ENCODE results near the gene KDM5A. TPM values are rescaled to one million over a fixed set of nuclear protein-coding genes. Genes with fewer than 3 reads are reported as not detected.

KDM5A gene
- polyA plus RNA-seq, 4 donors = 28.7 to 42.8 (median 40.8) TPM

DNA sequence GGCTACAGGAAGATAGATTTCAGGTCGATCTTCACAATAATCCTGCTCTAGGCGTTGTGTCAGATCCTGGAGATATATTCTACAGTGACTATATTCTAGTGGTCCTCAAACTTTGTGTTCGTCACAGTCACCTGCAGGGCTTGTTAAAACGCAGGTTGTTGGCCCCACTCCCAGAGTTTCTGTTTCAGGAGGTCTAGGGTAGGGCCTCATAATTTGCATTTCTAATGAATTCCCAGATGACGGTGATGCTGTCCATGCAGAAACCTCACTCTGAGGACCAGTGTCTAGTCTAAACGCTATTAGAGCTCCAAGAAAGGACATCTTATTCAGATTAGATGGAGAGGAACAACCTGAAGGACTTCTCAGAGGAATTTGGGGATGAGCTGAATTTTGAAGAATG lies 113.3 kb downstream of the KDM5A start:
- no peak for DNase-seq (ENCODE audit: low read depth in 4 of 4, low spot score in 3 of 4)

DNA sequence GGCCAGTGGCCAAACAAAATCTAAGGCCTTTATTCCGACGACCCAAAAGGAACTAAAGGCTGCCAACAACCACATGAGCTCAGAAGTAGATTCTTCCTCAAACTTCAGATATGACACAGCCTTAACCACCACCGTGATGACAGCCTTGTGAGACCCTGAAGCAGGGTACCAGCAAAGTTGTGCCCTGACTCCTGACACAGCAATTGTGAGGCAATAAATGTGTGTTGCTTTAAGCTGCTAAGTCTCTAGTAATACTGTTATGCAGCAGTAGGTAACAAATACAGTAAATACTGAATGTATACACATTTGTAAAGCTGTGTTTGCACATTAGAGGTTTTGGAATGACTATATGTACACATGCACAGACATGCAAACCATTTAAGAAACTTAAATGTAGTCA lies 115.7 kb downstream of the KDM5A start:
- no peak for DNase-seq (ENCODE audit: low read depth in 4 of 4, low spot score in 3 of 4)

DNA sequence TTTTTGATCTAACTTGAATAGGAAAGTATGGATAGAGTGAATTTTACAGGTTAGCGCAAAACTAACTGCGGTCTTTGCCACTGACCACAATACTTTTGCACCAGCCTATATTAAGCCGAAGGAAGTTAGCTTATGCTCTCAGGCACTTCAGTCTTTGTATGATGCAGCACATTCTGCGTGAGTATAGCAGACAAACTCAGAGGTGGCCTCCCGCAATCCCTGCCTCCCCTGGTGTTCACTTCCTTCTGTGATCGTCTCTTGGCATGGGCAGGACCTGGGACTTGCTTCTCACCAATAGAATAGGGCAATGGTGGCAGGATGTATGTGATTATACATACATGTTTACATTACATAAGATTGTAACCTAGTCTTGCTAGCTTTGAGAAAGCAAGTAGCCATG lies 116.2 kb downstream of the KDM5A start:
- DNase-seq (ENCODE audit: low read depth in 4 of 4, low spot score in 3 of 4) = no peak

DNA sequence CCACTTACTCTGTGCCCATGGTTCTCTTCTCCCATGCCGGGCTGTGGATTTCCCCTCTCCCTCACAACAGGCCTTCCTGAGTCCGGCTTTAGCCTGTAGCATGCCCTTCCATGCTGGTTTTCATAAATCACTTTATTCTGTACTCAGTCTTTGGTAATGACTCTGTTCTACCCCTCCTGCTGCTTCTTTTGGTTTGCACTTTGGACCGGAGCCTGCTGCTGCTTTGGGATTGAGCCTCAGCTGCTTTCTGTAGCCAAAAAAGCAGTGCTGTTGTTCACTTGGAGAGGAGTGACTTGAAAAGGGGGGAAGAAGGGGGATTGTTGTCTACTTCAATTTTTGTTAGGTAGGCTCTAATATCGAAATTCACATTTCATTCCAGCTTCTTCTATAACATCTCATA lies 118.0 kb downstream of the KDM5A start:
- no peak for DNase-seq (ENCODE audit: low read depth in 4 of 4, low spot score in 3 of 4)

DNA sequence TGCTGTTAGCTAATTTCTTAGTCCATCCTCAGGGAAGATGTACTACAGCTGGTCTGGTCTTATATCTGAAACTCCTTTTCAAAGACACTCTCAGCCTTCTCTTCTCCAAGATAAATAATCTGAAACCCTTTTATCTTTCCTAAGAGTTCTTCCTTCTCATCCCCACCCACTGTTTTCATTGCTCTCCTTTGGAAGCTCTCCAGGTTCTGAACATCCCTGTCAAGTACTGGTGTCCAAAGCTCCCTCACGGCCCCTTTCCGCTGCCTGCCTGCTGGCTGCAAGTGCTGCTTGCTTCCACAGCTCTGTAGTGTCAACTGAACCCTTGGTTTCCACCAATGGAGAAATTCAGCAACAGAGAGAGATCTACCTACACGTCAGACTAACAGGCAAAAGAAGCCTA lies 119.9 kb downstream of the KDM5A start:
- DNase-seq (ENCODE audit: low read depth in 4 of 4, low spot score in 3 of 4) = no peak

DNA sequence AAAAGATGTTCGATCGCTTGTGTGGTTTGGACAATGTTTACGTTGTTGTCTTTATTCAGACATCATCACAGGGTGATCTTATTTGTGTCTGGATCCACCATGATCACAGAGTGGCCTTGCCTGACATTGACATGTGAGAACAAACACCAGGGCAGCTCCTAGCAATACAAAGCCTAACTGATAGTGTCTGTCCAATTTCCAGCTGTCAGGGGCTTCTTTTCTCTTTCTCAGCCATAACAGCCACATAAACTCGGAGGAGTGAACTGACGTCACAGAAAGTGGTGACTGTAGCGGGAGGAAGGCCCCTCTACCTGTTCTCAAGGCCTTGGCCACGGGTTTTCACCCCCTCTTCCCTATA lies 120.7 kb downstream of the KDM5A start:
- DNase-seq (ENCODE audit: low read depth in 4 of 4, low spot score in 3 of 4) = no peak

DNA sequence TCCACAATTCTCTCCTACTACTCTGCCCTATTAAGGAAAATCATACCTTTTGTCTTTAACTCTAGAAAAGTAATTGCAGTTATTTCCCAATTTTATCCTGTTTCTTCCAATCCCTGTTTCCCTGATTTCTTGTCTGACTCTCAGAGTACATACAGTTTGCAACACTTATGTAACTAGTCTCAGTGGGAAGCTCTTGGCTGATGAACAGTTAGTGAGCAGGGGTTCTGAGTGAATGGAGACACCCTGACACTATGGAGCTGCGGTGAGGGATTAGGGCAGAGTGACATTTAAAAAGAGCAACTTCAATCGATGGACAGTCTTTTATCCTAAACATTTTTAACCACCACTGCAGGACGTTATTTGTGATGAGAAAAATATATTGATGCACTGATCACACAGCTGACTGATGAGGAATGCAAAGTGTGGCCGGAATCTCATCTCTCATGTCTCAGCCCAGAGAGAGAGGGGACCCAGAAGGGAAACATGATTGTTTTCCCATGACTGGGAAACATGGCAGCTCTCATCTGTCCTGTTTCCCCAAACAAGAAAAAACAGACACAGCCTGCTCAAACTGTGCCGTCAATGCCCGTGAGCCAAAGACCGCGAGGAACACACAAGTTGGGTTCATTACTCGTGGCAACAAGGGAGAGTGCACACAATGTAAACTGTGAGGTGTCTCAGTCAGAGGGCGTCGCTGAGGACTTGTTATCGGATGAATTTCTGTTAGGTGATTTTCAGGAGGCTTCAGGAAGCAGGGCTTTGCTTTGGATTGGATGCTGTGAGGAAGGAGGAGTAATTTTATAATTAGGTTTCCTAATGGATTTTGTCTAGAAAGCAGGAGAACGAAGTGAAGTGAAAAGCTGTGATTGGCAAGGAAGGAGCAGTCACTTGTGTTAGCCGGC lies 121.3 kb downstream of the KDM5A start:
- DNase-seq (ENCODE audit: low read depth in 4 of 4, low spot score in 3 of 4) = no peak

DNA sequence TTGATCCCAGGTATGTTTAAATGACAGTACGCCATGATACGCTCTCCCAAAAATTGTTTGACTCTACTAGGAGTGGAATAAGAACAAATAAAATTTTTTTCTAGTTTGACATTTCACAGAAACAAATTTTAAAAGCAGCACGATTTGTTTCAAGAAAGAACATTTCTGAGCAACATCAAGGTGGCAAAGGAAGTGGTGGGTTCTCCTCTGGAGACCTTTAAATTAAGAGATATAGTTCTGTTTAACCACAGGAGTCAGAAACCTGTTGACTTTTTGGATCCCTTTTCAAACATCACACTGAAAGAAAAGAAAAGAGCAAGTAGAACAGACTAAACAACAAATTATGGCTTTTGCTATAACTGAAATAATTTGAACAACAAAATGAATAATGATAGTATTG lies 124.0 kb downstream of the KDM5A start:
- no peak for DNase-seq (ENCODE audit: low read depth in 4 of 4, low spot score in 3 of 4)

DNA sequence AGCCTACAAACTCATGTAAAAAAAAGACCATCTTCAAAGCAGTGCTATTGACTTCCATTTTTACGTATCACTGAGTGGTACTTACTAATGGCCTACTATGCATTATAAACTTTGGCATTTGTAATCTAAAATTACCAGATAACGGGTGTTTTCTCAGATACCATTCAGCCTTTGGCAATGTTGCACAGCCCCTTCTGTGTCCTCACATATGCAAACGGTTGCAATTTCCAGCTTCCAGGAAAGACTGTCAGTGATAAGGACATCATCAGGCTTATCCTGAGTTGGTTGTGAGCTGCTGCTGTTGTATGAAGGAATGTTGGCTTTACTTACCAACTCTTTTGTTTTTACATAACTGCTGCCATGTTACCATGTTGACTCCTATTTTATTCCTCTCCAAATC lies 124.9 kb downstream of the KDM5A start:
- no peak for DNase-seq (ENCODE audit: low read depth in 4 of 4, low spot score in 3 of 4)

DNA sequence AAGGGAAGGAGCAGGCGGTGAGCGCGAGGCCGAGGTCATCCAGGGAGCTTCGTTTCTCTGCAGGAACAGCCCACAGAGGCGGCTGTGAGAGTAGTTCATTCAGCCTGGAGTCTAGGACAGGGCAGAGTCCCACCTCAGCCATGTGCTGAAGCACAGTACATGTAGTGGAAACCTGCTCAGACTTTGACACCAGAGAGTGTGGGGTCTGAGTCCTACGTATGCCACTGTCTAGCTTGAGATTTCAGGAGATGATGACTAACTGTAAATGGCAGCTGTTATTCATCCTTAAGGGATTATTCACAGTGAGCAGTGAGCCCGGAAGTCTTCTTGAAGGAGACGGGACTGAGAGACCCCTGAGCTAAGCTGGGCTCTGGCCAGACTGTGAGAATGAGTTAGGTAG lies 125.5 kb downstream of the KDM5A start:
- no peak for DNase-seq (ENCODE audit: low read depth in 4 of 4, low spot score in 3 of 4)

DNA sequence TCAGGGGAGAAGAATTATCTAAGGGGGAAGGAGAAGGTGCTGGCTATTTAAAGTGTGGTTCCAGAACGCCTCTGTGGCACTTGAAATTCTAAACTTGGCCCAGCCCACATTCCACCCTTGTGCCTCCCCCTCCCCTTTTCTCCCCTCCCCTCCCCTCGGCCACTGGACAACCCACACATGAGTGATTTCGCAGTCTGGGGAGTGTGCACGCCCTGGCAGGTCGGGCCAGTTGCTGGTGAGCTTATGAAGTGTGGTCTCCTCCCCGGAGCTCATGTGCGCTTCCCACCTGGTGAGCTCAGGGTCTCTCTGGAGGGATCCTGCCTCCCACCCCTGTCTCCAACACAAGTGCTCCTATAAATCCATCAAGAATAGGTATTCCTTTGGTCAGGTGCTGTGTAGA lies 126.3 kb downstream of the KDM5A start, which contains the start of gene SLC6A13:
Gene SLC6A13 (minus strand): TSS at position 20 of the 400 bp plus-strand sequence. CDS start 2,784 bp downstream, outside the sequence.
- DNase-seq (ENCODE audit: low read depth in 4 of 4, low spot score in 3 of 4) = peak; percentile 51 to 71 (median 64)

DNA sequence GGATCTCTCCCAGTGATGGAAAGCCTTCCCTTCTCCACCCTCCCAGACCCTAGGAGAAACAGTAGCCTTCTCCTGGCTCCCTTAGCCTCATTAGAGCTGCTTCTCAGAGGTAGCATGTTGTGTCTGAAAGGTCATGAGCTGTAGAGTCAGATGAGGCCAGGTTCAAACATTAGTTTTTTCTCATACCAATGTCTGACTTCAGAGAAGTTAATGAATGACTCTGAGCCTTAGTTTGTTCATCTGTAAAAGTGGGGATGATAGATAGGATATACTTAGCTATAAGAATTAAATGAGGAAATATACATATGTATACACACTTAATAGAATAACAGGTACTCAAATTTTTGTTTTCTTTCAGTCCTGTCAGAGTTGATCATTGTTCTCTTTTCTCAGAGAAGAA lies 127.0 kb downstream of the KDM5A start:
- DNase-seq (ENCODE audit: low read depth in 4 of 4, low spot score in 3 of 4) = no peak

DNA sequence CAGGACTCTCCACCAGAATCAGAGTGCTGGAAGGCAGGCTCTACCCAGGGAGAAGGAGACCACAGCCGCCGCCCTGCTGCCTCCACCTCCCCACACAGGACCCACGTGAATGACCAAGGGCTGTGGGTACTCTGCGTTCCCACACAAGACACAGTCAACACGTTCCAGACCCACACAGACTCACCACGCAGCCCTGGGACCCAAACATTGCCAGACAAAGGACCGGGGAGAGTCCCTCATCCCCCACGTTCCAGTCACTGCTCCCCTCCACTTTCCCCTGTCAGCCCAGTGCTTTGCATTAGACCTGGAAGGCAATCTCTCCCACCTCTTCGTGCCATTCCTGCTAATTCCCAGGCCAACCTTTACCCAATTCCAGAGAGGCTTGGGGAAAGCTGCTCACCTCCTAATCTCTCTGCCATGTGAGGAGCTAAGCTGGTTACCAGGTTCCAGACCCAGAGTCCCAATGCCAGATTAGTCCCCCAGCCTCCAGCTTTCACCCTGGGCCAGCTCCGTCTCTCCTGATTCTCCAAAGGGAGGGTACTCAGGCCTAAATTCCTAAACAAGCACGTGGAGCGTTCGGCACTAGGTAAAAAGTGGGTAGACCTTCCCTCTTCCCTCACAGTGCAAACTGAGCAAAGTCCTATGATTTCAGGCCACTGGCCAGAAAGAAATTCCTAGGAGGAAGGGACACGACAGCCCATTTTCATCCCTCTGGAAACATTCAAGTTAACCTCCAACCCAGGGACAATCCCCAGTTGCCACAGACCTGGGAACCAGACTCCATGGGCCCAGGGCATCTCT lies 131.4 kb downstream of the KDM5A start:
- DNase-seq (ENCODE audit: low read depth in 4 of 4, low spot score in 3 of 4) = no peak

DNA sequence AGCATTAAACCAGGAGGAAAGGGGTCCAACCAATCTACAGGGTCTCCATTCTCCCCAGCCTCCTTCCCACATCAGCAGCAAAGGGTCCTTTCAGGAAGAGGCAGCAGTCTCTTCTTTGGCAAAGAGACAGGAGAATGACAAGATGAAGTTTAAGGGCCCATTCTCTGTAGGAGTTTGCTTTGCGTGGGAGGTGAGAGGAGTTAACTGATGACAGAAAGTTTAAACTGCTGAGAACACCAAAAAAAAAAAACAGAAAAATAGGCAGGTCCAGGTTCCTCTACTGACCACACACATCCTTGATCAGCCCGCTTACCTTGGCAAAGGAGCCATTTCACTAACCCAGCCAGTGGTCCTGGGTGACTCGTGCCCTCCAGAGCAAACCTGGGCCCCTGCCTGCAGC lies 132.2 kb downstream of the KDM5A start:
- DNase-seq (ENCODE audit: low read depth in 4 of 4, low spot score in 3 of 4) = no peak

DNA sequence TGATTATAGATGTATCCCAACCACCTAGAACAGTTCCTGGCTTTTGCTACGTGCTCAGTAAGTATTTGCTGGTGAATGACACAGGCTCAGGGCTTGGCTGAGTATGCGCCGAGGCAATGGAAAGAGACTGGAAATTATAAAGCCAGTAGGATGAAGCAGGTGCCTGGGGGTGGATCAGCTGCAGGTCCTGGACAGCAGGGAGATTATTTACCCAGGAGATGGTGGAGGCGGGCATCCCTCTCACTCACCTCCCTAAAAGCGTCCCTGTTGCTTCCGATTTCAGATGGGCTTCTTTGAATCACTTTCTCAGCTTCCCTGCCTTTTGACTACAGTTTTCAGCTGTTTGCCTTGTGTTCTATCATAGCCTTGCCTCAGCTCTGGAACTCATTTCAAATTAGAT lies 132.9 kb downstream of the KDM5A start:
- no peak for DNase-seq (ENCODE audit: low read depth in 4 of 4, low spot score in 3 of 4)

DNA sequence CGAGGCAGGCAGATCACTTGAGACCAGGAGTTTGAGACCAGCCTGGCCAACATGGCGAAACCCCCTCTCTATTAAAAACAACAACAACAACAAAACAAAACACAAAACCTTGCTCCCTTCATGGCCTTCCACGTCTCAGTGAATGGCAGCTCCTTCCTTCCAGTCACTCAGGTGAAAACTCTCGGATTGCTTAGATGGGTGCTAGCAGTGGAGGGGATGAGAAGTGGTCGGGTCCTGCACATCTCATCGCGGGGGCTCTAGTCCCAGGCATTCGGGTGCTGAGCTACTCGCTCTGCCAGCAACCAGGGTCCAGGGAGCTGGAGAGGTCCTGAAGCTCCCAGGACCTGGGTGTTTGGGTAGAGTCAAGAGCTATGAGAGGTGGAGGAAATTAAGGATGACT lies 134.2 kb downstream of the KDM5A start:
- DNase-seq (ENCODE audit: low read depth in 4 of 4, low spot score in 3 of 4) = no peak

DNA sequence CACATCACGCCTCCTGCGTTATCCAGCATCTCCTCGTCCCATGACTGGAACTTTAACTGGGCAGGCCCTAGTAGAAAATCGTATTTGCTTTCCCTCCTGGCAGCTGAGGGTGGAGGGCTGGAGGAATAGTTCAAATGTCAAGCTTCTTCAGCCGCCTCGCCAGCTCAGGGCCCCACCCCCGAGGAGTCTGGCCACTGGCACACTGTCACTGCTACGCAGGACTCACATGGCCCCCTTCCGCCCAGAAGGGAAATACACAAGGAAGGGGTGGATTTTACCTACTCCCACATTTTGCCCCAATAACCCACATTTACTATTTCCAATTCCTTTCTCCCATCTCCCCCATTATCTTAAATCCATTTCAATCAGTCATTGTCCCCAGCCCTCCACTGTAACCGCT lies 135.1 kb downstream of the KDM5A start:
- no peak for DNase-seq (ENCODE audit: low read depth in 4 of 4, low spot score in 3 of 4)

DNA sequence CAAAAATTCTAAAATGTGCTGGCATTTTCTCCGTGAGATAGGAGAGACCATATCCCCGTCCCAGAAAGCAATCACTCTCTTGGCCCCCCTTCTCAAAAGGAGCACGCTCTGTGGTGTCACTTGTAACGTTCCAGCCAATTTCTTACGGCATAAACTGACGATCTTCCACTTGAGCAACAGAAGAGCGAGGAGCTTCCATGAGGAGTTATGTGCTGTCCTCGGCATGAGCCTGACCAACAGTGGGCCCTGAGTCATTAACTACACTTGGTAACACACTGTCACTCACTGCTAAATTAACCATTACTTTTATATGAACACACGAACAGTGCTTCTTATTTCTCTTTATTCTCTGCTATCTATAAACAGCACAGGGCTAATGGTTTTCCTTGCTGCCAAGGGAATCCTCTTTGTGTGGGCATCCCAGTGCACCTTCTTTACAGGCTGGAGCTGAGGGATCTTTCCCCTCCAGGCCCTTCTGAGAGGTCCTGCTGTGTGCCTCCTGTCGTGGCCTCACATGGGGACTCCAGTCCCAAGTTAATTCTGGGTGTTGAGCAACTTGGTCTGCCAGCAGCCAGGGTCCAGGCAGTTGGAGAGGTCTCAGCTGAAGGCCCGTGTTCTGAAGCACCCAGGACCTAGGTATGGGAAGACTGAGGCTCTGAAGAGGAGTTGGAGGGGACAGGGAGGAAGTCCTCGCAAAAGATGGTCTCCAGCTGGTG lies 135.8 kb downstream of the KDM5A start:
- no peak for DNase-seq (ENCODE audit: low read depth in 4 of 4, low spot score in 3 of 4)

DNA sequence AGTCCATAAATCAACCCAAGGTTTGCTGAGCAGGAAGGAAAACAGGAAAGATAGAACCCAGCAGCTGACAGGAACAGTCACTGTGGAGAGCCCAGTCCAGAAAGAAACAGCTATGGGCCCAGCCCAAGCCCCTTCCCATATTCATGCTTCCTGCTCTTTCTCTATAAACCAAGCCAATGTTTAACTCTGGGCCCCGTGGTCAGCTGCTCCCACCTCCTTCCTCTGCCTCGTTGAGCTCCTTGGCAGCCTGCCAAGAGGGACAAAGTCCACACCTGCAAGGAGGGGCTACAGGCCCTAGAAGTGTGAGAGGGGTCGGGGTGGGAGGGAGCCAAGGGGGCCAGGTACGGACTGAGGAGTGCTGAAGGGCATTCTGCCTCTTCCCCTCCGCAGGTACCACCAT lies 136.5 kb downstream of the KDM5A start:
- peak; percentile 62 to 81 (median 71) for DNase-seq (ENCODE audit: low read depth in 4 of 4, low spot score in 3 of 4)

DNA sequence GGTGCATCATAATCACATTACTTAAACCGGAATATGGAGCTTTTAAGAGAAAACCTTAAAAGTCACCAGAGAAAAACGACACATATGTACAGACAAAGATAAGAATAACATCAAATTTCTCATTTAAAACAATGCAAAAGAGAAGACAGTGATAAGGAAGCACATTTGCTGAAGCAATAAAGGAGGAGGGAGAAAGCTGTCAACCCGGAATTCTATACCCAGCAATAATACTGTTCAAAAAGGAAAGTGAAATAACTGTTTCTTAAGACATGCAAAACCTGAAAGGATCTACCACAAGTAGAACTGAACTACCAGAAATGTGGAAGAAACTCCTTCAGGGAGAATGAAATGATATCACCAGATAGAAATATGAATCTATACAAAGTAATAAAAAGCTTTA lies 141.8 kb downstream of the KDM5A start:
- DNase-seq (ENCODE audit: low read depth in 4 of 4, low spot score in 3 of 4) = no peak

DNA sequence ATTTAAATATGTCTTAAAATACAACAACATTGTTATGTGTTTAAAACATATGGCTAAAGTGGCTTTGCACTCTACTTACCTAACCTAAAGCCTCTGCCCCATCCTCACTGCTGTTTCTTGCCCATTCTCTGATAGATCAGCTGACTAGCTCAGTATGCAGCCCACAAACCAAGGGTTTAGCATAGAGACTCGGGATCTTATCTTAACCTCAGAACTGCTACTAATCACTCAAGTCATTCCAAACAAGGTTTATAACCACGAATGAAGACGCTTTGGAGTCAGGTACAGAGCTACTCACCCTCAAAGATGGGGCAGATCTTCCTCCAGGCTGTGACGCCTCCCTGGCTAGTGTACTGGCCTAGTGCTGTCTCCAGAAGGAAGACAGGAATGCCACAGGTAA lies 145.7 kb downstream of the KDM5A start:
- no peak for DNase-seq (ENCODE audit: low read depth in 4 of 4, low spot score in 3 of 4)
